Type B pancreatic cell (in vitro differentiated cells): Measurements from ENCODE around the gene DNAH11. TPM values are rescaled to one million over a fixed set of nuclear protein-coding genes. Genes with fewer than 3 reads are reported as not detected.

ENCODE experiments used
- DNase-seq: peaks from one replicate; pipeline ENCODE4 v3.0.0; 2021; ENCODE audit warnings: mixed read lengths; ENCODE audit not compliant: unreplicated experiment; ENCODE audit errors: extremely low spot score
- H3K27ac Mint-ChIP-seq: 2 replicates; pipeline ENCODE4 v1.8.0; 2021; ENCODE audit warnings: mild to moderate bottlenecking, mixed read lengths
- H3K27me3 Mint-ChIP-seq: 2 replicates; pipeline ENCODE4 v1.8.0; 2021; ENCODE audit warnings: mixed read lengths
- H3K36me3 Mint-ChIP-seq: 2 replicates; pipeline ENCODE4 v1.8.0; 2021; ENCODE audit warnings: mixed read lengths
- H3K4me1 Mint-ChIP-seq: one replicate; pipeline ENCODE4 v1.8.0; 2021; ENCODE audit warnings: mixed read lengths; ENCODE audit not compliant: unreplicated experiment
- H3K4me3 Mint-ChIP-seq: 2 replicates; pipeline ENCODE4 v1.8.0; 2021; ENCODE audit warnings: mild to moderate bottlenecking, mixed read lengths
- H3K9me3 Mint-ChIP-seq: 2 replicates; pipeline ENCODE4 v1.8.0; 2021; ENCODE audit warnings: mixed read lengths
- total RNA-seq: library from RNA; stranded (reverse); gene quantifications from 2 replicates; pipeline ENCODE4 v1.2.1, GENCODE V29; 2021; ENCODE audit warnings: low replicate concordance
- TF ChIP-seq, protein P1 (sequence below): fragments of 200-600 bp; sonication (generic); conservative IDR thresholded peaks from 2 replicates; pipeline ENCODE4 v1.5.0; 2021; ENCODE audit warnings: antibody characterized with exemption, mild to moderate bottlenecking

Gene DNAH11
- total RNA-seq, 1 donor from 2014 or later, result 3.2 TPM

DNA sequence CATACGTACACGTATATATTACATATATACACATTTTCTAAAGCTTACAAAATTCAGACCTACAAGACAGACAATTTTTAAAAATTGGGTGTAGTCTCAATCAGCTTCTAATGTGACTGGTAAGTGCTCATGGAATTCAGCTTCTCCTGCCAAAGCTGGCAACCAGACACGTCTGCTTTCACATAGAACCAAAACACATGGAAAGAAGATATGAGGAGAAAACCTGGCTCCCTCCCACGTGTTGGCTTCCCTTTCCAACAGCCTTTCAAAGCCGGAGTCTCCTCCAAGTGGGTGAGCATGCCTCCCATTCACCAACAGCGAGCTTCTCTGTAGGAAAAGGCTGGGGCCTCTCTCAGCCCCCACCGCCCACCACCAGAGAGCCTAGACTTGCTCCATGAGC, 369.5 kb downstream of the DNAH11 start:
- Mint-ChIP-seq H3K27ac (no peak overlapping the region), H3K36me3 (peaks cover 42% of the 10 kb centered on the region)
- no peak for DNase-seq

DNA sequence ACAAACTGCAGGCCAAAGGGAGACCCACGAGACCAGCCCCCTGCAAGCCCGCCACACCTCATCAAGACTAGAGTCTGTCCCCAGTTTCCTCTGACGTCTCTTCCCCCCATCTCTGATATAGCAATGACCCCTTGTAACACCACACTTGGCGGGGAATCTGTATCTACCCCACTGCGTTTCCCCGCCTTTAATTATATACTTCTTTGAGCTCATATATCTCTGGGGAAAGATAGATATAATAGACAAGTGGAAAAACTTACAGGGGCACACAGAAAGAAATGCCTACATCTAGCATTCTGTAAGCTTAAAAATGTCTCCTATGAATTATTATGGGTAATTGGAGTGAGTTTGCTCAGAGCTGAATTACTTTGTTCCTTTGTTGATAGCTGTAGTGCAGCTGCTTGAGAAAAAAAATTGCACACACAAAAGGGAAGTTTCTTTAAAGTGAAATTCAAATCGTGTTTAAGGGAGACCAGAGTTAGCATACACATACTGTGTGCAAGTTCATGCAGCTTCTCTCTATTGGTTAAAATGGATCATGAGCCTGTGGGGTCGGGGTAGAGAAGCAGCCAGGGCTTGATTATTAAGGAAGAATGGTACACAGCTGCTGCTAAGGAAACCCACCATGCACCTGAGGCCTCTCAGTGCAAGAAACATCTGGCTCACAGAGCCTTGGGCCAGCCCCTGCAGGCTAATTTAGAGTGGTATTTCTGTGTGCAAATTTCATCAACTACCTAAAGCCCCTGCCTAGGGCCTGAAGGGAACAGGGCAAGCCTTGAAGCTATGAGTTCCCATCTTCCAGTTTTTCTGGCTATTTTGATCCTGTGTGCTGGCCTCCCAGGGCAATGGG, 370.3 kb downstream of the DNAH11 start:
- TF ChIP-seq, protein P1, sequence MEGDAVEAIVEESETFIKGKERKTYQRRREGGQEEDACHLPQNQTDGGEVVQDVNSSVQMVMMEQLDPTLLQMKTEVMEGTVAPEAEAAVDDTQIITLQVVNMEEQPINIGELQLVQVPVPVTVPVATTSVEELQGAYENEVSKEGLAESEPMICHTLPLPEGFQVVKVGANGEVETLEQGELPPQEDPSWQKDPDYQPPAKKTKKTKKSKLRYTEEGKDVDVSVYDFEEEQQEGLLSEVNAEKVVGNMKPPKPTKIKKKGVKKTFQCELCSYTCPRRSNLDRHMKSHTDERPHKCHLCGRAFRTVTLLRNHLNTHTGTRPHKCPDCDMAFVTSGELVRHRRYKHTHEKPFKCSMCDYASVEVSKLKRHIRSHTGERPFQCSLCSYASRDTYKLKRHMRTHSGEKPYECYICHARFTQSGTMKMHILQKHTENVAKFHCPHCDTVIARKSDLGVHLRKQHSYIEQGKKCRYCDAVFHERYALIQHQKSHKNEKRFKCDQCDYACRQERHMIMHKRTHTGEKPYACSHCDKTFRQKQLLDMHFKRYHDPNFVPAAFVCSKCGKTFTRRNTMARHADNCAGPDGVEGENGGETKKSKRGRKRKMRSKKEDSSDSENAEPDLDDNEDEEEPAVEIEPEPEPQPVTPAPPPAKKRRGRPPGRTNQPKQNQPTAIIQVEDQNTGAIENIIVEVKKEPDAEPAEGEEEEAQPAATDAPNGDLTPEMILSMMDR, result no peak
- Mint-ChIP-seq H3K27me3 (no peaks in the 10 kb centered on the region), H3K27ac (peak overlapping the region; percentile 34), H3K36me3 (peaks cover 40% of the 10 kb centered on the region), H3K4me3 (no peak overlapping the region), H3K4me1 (peaks cover 11% of the 10 kb centered on the region), H3K9me3 (peaks cover 7% of the 10 kb centered on the region)
- DNase-seq, result no peak

More for the DNA sequence above, 369.5 kb downstream of the DNAH11 start:
- Mint-ChIP-seq H3K27me3 (no peaks in the 10 kb centered on the region), H3K9me3 (peaks cover 7% of the 10 kb centered on the region), H3K4me1 (peaks cover 11% of the 10 kb centered on the region), H3K4me3 (no peak overlapping the region)
- TF ChIP-seq, protein P1, result no peak

DNA sequence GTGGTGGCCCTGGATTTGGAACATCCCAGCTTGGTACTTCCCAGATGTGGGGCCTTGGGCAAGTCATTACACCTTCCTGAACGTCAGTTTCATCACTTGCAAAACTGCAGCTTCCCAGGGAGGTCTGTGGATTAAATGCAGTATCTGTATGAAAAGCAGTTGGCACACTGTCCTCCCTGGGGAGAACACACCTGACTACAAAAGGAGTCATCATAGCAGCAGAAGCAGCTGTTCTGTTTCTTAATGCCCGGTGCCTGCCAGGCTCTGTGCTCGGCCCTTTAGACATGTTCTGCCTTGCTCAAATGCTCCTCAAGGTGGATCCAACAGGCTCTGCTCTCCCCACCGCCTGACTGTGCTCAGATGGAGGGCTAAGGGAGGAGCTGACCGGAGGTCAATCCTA, 371.8 kb downstream of the DNAH11 start:
- no peak for DNase-seq
- Mint-ChIP-seq H3K9me3 (peaks cover 7% of the 10 kb centered on the region), H3K27ac (no peak overlapping the region), H3K27me3 (no peaks in the 10 kb centered on the region), H3K4me1 (peaks cover 11% of the 10 kb centered on the region), H3K36me3 (peaks cover 35% of the 10 kb centered on the region), H3K4me3 (no peak overlapping the region)
- TF ChIP-seq, protein P1, result no peak

DNA sequence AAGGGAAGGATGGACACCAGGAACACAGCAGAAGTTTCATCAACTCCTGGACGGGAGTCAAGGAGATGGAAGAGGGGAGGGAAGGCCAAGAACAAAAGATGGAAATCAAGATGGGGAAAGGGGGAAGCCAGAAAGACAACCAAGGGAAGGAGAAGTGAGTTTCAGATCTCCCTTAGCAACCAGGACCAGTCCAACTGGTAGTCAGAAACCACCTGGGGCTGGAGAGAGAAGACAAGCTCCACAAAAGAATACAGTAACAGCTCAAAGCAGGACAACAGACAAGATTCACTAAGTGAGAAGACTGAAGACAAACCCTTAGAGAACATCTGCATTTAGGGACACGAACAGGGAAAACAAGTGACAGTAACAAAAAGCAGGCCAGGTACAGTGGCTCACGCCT, 372.3 kb downstream of the DNAH11 start:
- H3K27me3 Mint-ChIP-seq, result no peaks in the 10 kb centered on the region
- H3K27ac Mint-ChIP-seq, result no peak overlapping the region

DNA sequence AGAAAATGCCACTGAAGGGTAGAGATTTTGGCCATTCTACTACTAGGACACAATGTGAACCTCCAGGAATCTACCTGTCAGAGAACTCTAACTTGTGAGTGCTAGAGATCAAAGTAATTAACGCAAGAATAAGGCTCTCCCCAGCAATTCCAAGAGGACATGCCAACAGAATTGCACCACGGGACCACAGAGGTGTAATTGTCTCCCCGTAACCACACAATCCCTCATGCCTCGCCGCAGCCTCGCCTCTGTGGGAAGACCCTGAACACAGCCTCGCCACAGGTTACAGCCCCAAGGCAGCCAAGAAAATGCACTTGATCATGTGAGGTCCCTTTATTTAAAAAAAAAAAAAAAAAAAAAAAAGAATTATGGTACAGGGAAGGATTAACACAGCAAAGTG, 373.3 kb downstream of the DNAH11 start:
- peaks cover 7% of the 10 kb centered on the region for H3K9me3 Mint-ChIP-seq
- H3K4me3 Mint-ChIP-seq, result no peak overlapping the region
- peaks cover 32% of the 10 kb centered on the region for H3K36me3 Mint-ChIP-seq

More for the DNA sequence above, 372.3 kb downstream of the DNAH11 start:
- TF ChIP-seq, protein P1, result no peak
- Mint-ChIP-seq H3K36me3 (peaks cover 32% of the 10 kb centered on the region), H3K4me3 (no peak overlapping the region), H3K9me3 (peaks cover 7% of the 10 kb centered on the region), H3K4me1 (peaks cover 11% of the 10 kb centered on the region)
- DNase-seq, result no peak

More for the DNA sequence above, 373.3 kb downstream of the DNAH11 start:
- no peaks in the 10 kb centered on the region for H3K27me3 Mint-ChIP-seq
- TF ChIP-seq, protein P1, result no peak
- no peak overlapping the region for H3K27ac Mint-ChIP-seq
- no peak for DNase-seq
- peaks cover 12% of the 10 kb centered on the region for H3K4me1 Mint-ChIP-seq
